Measurements from ENCODE around the gene GMPPA. TPM values are rescaled to one million over a fixed set of nuclear protein-coding genes. Genes with fewer than 3 reads are reported as not detected.

The GMPPA gene
- total and polyA plus RNA-seq, 9 of the 15 experiments (the other 6 are each of a cell fraction or from before 2014, with no cell fraction given) = 7.0 to 101 (median 66.7) TPM

GRCh38 chr2:219522111-219523030, 23.7 kb downstream of the GMPPA start (continued):
- TF ChIP-seq RERE (CRISPR knock-in tag; IDR thresholded peaks at IDR 0.05; ENCODE audit: borderline replicate concordance) (no peak), ATF1 (CRISPR knock-in tag; IDR thresholded peaks at IDR 0.05) (no peak), ATF1 (tag; IDR thresholded peaks at IDR 0.05) (no peak), PHF8 (IDR thresholded peaks at IDR 0.05; ENCODE audit: borderline replicate concordance, low read length) (no peak), STAT5B (CRISPR knock-in tag; IDR thresholded peaks at IDR 0.05) (no peak), MLLT1 (IDR thresholded peaks at IDR 0.05) (no peak), ZC3H11A (IDR thresholded peaks at IDR 0.05; ENCODE audit: low read depth, low read length) (no peak), RBBP5 (IDR thresholded peaks at IDR 0.05; ENCODE audit: borderline replicate concordance, insufficient read depth, low read length, poor library complexity, severe bottlenecking) (no peak), STAT5A (IDR thresholded peaks at IDR 0.05; ENCODE audit: borderline replicate concordance, low read length) (no peak), HOXB6 (CRISPR knock-in tag; IDR thresholded peaks at IDR 0.05; ENCODE audit: borderline replicate concordance) (no peak), PML (IDR thresholded peaks at IDR 0.05; ENCODE audit: low read length) (no peak), ZNF431 (CRISPR knock-in tag; IDR thresholded peaks at IDR 0.05) (no peak)
- TF ChIP-seq, protein P1, sequence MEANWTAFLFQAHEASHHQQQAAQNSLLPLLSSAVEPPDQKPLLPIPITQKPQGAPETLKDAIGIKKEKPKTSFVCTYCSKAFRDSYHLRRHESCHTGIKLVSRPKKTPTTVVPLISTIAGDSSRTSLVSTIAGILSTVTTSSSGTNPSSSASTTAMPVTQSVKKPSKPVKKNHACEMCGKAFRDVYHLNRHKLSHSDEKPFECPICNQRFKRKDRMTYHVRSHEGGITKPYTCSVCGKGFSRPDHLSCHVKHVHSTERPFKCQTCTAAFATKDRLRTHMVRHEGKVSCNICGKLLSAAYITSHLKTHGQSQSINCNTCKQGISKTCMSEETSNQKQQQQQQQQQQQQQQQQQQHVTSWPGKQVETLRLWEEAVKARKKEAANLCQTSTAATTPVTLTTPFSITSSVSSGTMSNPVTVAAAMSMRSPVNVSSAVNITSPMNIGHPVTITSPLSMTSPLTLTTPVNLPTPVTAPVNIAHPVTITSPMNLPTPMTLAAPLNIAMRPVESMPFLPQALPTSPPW (CRISPR knock-in tag; IDR thresholded peaks at IDR 0.05) = peak; percentile 78
- TF ChIP-seq, protein P2, sequence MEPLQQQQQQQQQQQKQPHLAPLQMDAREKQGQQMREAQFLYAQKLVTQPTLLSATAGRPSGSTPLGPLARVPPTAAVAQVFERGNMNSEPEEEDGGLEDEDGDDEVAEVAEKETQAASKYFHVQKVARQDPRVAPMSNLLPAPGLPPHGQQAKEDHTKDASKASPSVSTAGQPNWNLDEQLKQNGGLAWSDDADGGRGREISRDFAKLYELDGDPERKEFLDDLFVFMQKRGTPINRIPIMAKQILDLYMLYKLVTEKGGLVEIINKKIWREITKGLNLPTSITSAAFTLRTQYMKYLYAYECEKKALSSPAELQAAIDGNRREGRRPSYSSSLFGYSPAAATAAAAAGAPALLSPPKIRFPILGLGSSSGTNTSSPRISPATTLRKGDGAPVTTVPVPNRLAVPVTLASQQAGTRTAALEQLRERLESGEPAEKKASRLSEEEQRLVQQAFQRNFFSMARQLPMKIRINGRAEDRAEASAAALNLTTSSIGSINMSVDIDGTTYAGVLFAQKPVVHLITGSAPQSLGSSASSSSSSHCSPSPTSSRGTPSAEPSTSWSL (CRISPR knock-in tag; IDR thresholded peaks at IDR 0.05; ENCODE audit: borderline replicate concordance) = no peak
- TF ChIP-seq, protein P3, sequence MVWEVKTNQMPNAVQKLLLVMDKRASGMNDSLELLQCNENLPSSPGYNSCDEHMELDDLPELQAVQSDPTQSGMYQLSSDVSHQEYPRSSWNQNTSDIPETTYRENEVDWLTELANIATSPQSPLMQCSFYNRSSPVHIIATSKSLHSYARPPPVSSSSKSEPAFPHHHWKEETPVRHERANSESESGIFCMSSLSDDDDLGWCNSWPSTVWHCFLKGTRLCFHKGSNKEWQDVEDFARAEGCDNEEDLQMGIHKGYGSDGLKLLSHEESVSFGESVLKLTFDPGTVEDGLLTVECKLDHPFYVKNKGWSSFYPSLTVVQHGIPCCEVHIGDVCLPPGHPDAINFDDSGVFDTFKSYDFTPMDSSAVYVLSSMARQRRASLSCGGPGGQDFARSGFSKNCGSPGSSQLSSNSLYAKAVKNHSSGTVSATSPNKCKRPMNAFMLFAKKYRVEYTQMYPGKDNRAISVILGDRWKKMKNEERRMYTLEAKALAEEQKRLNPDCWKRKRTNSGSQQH (CRISPR knock-in tag; IDR thresholded peaks at IDR 0.05) = no peak

All from K562 (cell line).